Duodenal mucosa (tissue), 2 donors: Measurements from ENCODE around the gene SCYGR1.
"Not testable (repeated sequence)": the region's sequence is repeated elsewhere in the genome, so short reads cannot be mapped to it uniquely, and the experiment has no call there.

Source experiments
- H3K27ac ChIP-seq: one replicate; pipeline ENCODE4 v1.7.0; 2013; ENCODE audit warnings: low read depth, low read length
- H3K27me3 ChIP-seq, 2 donors: one replicate each; pipeline ENCODE4 v1.7.0; 2013; ENCODE audit warnings: low read length in 2 of 2, control low read depth in 1 of 2; ENCODE audit not compliant: insufficient read depth in 2 of 2, control insufficient read depth in 1 of 2
- H3K36me3 ChIP-seq, 2 donors: one replicate each; pipeline ENCODE4 v1.7.0; 2013; ENCODE audit warnings: low read length in 2 of 2, control low read depth in 1 of 2; ENCODE audit not compliant: insufficient read depth in 2 of 2, control insufficient read depth in 1 of 2
- H3K4me1 ChIP-seq, 2 donors: one replicate each; pipeline ENCODE4 v1.7.0; 2013; ENCODE audit warnings: low read length in 2 of 2, control low read depth in 1 of 2; ENCODE audit not compliant: insufficient read depth in 2 of 2, control insufficient read depth in 1 of 2
- H3K4me3 ChIP-seq, 2 donors: one replicate each; pipeline ENCODE4 v1.7.0; 2013; ENCODE audit warnings: low read length in 2 of 2, low read depth in 1 of 2
- H3K9ac ChIP-seq, 2 donors: one replicate each; pipeline ENCODE4 v1.7.0; 2013; ENCODE audit warnings: low read length in 2 of 2, low read depth in 1 of 2
- H3K9me3 ChIP-seq, 2 donors: one replicate each; pipeline ENCODE4 v1.7.0; 2013; ENCODE audit warnings: low read length in 2 of 2, control low read depth in 1 of 2; ENCODE audit not compliant: control insufficient read depth in 1 of 2

Gene SCYGR1

DNA sequence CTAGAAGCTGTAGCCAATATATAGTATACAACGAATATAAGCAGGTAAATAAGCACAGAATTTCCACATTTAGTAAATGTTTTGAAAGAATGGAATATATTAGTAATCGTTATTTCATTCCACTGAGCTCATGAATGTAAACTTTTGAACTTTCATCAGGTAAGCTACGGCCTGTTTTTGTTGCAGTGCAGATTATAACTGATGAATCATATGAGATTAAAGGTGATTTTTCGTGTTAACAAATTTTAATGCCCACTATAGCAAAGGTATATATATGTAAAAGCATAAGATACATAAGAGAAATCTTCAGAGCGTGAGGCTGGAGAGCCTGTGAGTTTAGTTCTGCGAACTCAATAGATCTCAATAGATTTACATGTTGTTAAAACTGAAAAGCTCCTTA, 1.1 kb downstream of the SCYGR1 start:
- Histone ChIP-seq H3K27me3 (no peaks in the 10 kb centered on the region), H3K4me1 (peaks cover 11 to 16% of the 10 kb centered on the region in 2 donors), H3K36me3 (no peaks in the 10 kb centered on the region), H3K27ac (no peak overlapping the region), H3K4me3 (no peak overlapping the region), H3K9ac (no peak overlapping the region), H3K9me3 (no peaks in the 10 kb centered on the region)

GRCh38 chr2:227383686-227384085, 4.1 kb downstream of the SCYGR1 start:
- no peaks in the 10 kb centered on the region for H3K9me3 ChIP-seq
- no peaks in the 10 kb centered on the region for H3K36me3 ChIP-seq
- H3K9ac ChIP-seq = no peak overlapping the region
- H3K4me1 ChIP-seq = peaks cover 21 to 22% of the 10 kb centered on the region in 2 donors
- H3K27me3 ChIP-seq = no peaks in the 10 kb centered on the region
- H3K4me3 ChIP-seq = no peak overlapping the region
- no peak overlapping the region for H3K27ac ChIP-seq

DNA sequence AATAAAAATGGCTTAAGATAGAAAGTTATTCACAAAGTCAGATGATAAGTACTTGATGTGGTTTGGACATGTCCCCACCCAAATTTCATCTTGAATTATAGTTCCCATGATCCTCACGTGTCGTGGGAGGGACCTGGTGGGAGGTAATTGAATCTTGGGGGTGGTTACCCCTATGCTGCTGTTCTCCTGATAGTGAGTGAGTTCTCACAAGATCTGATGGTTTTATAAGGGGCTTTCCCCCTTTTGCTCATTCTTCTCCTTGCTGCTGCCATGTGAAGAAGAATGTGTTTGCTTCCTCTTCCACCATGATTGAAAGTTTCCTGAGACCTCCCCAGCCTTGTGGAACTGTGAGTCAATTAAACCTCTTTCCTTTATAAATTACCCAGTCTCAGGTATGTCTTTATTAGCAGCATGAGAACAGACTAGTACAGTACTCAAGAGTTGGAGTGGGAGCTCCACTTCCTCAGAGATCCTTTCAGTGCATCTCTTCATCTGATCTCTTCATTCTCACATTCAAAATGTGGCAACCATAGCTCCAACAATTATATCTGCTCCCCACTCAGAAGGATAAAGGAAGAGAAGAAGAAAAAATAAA, 5.4 kb downstream of the SCYGR1 start:
- H3K27me3 ChIP-seq, H3K4me3 ChIP-seq, H3K36me3 ChIP-seq, H3K27ac ChIP-seq, H3K9me3 ChIP-seq, H3K9ac ChIP-seq: not testable (repeated sequence)
- H3K4me1 ChIP-seq = peaks cover 21 to 23% of the 10 kb centered on the region in 2 donors

DNA sequence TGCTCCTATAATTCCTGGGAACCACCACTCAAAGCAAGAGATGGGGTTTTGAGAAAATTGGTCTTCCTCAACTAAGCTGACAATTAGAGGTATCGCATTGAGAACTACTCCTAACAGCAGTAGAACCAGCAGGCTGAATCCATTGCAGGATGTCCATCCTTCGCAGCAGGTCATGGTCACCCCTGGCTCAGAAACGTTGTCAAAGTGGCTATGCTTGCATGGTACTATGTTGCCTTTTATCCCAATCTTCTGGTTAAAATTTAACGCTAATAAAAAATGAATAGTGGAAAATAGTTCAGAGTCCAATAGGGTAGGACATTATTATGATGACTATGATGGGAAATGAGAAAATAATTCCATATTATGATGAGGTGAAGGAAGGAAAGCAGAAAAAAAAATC, 8.7 kb downstream of the SCYGR1 start, which contains the start of gene TM4SF20:
TM4SF20 (minus strand) TSS at position 212 of the 400 bp plus-strand sequence; CDS start at position 174, 38 bp downstream.
- Histone ChIP-seq H3K27me3 (no peaks in the 10 kb centered on the region), H3K27ac (peak within 1 kb of the TSS; percentile 65)

GRCh38 chr2:227378371-227378782, 9.4 kb downstream of the SCYGR1 start:
- peak overlapping the region; percentile 28 to 71 for H3K9ac ChIP-seq
- H3K4me3 ChIP-seq = peak overlapping the region; percentile 67 to 80
- H3K27ac ChIP-seq = peak overlapping the region; percentile 65
- H3K4me1 ChIP-seq = peaks cover 6 to 14% of the 10 kb centered on the region in 2 donors
- H3K9me3 ChIP-seq = no peaks in the 10 kb centered on the region
- H3K36me3 ChIP-seq = no peaks in the 10 kb centered on the region
- H3K27me3 ChIP-seq = no peaks in the 10 kb centered on the region

More for the DNA sequence above, 8.7 kb downstream of the SCYGR1 start, which contains the start of gene TM4SF20:
- H3K4me1 ChIP-seq = peaks cover 13 to 19% of the 10 kb centered on the region in 2 donors
- peak within 1 kb of the TSS; percentile 67 to 80 for H3K4me3 ChIP-seq
- H3K36me3 ChIP-seq = no peaks in the 10 kb centered on the region
- peak within 1 kb of the TSS; percentile 28 to 71 for H3K9ac ChIP-seq
- H3K9me3 ChIP-seq = no peaks in the 10 kb centered on the region

DNA sequence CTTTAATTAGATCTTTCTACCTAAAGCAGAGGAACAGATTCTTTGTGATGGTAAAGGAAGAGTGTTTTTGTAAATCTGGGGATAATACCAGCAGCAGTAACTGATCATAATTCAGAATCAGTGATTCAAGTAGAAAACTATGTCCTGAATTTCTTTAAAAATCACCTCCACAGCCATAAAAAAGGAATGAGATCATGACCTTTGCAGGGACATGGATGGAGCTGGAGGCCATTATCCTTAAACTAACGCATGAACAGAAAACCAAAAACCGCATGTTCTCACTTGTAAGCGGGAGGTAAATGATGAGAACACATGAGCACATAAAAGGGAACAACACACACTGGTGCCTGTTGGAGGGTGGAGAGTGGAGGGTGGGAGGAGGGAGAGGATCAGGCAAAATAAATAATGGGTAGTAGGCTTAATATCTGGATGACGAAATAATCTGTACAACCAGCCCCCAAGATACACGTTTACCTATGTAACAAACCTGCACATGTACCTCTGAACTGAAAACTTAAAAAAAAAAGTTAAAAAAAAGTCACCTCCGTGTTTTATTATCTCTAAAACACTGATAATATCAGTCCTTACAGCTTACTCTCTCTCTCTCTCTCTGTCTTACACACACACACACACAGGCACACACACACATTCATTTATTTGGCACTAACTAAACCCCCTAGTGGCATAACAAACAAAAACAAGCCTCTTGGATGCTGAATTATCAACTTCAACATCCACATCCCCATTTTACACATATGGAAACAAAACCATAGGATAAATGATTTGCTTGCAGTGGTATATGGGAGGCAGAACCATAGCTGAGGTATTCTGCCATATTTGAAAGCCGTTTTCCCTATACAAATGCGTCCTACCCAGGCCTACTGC, 10.0 kb downstream of the SCYGR1 start:
- Histone ChIP-seq H3K9ac (peak overlapping the region; percentile 28 to 71), H3K36me3 (no peaks in the 10 kb centered on the region), H3K27me3 (no peaks in the 10 kb centered on the region), H3K9me3 (no peaks in the 10 kb centered on the region), H3K4me3 (peak overlapping the region; percentile 67 to 80), H3K4me1 (peaks cover 5 to 16% of the 10 kb centered on the region in 2 donors), H3K27ac (peak overlapping the region; percentile 65)

GRCh38 chr2:227376656-227377396, 10.9 kb downstream of the SCYGR1 start:
- no peaks in the 10 kb centered on the region for H3K27me3 ChIP-seq
- H3K36me3 ChIP-seq = no peaks in the 10 kb centered on the region
- H3K4me1 ChIP-seq = peaks cover 5 to 16% of the 10 kb centered on the region in 2 donors
- H3K9ac ChIP-seq = peak overlapping the region in 1 of 2 donors; percentile 71
- H3K9me3 ChIP-seq = no peaks in the 10 kb centered on the region
- peak overlapping the region; percentile 67 to 80 for H3K4me3 ChIP-seq
- peak overlapping the region; percentile 24 for H3K27ac ChIP-seq

GRCh38 chr2:227374158-227374557, 13.6 kb downstream of the SCYGR1 start:
- no peak overlapping the region for H3K9ac ChIP-seq
- no peaks in the 10 kb centered on the region for H3K9me3 ChIP-seq
- H3K27me3 ChIP-seq = no peaks in the 10 kb centered on the region
- no peak overlapping the region for H3K4me3 ChIP-seq
- peaks cover 0 to 6% of the 10 kb centered on the region in 2 donors for H3K4me1 ChIP-seq
- peaks cover 0 to 6% of the 10 kb centered on the region in 2 donors for H3K36me3 ChIP-seq
- H3K27ac ChIP-seq = no peak overlapping the region

- H3K36me3 ChIP-seq = peaks cover 0 to 6% of the 10 kb centered on the region in 2 donors
- no peaks in the 10 kb centered on the region for H3K27me3 ChIP-seq
- H3K4me3 ChIP-seq = no peak overlapping the region
Observed at GRCh38 chr2:227373389-227373788, 14.4 kb downstream of the SCYGR1 start.

More at GRCh38 chr2:227373389-227373788, 14.4 kb downstream of the SCYGR1 start:
- no peak overlapping the region for H3K27ac ChIP-seq
- no peak overlapping the region for H3K9ac ChIP-seq
- peaks cover 0 to 6% of the 10 kb centered on the region in 2 donors for H3K4me1 ChIP-seq
- no peaks in the 10 kb centered on the region for H3K9me3 ChIP-seq
